Sigmoid colon (tissue), 7 donors: ENCODE results near the gene FAM50A. TPM values are rescaled to one million over a fixed set of nuclear protein-coding genes. Genes with fewer than 3 reads are reported as not detected.

ENCODE experiments used
- DNase-seq: peaks from one replicate; pipeline ENCODE4 v3.0.0-alpha.2; 2019
- H3K27ac ChIP-seq, 4 donors: fragments of 200-600 bp; sonication (generic); one replicate each; pipeline ENCODE4 v1.5.1; 2016 to 2019; ENCODE audit warnings: mild to moderate bottlenecking in 1 of 4
- H3K27me3 ChIP-seq, 3 donors: fragments of 200-600 bp; sonication (generic); one replicate each; pipeline ENCODE4 v1.5.1; 2019; ENCODE audit warnings: mild to moderate bottlenecking in 1 of 3
- H3K36me3 ChIP-seq, 4 donors: fragments of 200-600 bp; sonication (generic); one replicate each; pipeline ENCODE4 v1.5.1; 2016 to 2019
- H3K4me1 ChIP-seq, 4 donors: fragments of 200-600 bp; sonication (generic); one replicate each; pipeline ENCODE4 v1.5.1; 2017 to 2019
- H3K4me3 ChIP-seq, 4 donors: fragments of 200-600 bp; sonication (generic); one replicate each; pipeline ENCODE4 v1.5.1; 2017 to 2019; ENCODE audit warnings: mild to moderate bottlenecking in 2 of 4, moderate library complexity in 1 of 4
- H3K9me3 ChIP-seq, 4 donors: fragments of 200-600 bp in 3 of 4; sonication (generic) in 3 of 4; one replicate each; pipeline versions ENCODE4 v1.5.1 to v1.6.1; 2013 to 2019
- CTCF ChIP-seq, 4 experiments: fragments of 450-650 bp in 3 of 4; fragments of 200-600 bp in 1 of 4; IDR thresholded peaks; one replicate each; pipeline ENCODE4 v1.5.1; 2016 to 2019; ENCODE audit warnings: antibody characterized with exemption in 4 of 4, mild to moderate bottlenecking in 3 of 4, moderate library complexity in 2 of 4
- EP300 ChIP-seq, 4 donors: sonication (generic); formaldehyde crosslinking; IDR thresholded peaks; one replicate each; pipeline ENCODE4 v1.6.1; 2017; ENCODE audit warnings: antibody characterized with exemption in 4 of 4
- POLR2A ChIP-seq, 2 donors: fragments of 450-650 bp; IDR thresholded peaks; one replicate each; pipeline ENCODE4 v1.6.1; 2016; ENCODE audit warnings: antibody characterized with exemption in 2 of 2, mild to moderate bottlenecking in 2 of 2, moderate library complexity in 2 of 2
- POLR2AphosphoS5 ChIP-seq, 4 donors: sonication (generic); formaldehyde crosslinking; IDR thresholded peaks; one replicate each; pipeline ENCODE4 v1.6.1; 2017; ENCODE audit warnings: antibody characterized with exemption in 4 of 4
- WGBS, 2 donors: extraction: QIAGEN DNeasy Blood & Tissue Kit; methylation state at CpG; one replicate each; pipeline ENCODE4 v1.1.7; 2013; 5-methylcytosine and 5-hydroxymethylcytosine counted together
- intact Hi-C: fragments of 100-400 bp; cut with DNase I; formaldehyde crosslinking; loops from one replicate; pipeline ENCODE4 v1.15.1; 2023
- polyA plus RNA-seq, 3 donors: library from polyadenylated mRNA; stranded (reverse); fragments of 200-250 nt; gene quantifications; one replicate each; pipeline ENCODE4 v1.2.3, GENCODE V29; 2013
- total RNA-seq, 4 donors: library from RNA; depleted of rRNA; stranded (reverse); fragments of >200 nt; gene quantifications; one replicate each; pipeline ENCODE4 v1.1.0, GENCODE V29; 2016
- donor health status: healthy with polysubstance abuse.
- donor health status: Bipolar disorder and iron deficiency.
- donor health status: healthy.

Gene FAM50A
- total and polyA plus RNA-seq, 7 donors = 40.5 to 85.1 (median 61.9) TPM

DNA sequence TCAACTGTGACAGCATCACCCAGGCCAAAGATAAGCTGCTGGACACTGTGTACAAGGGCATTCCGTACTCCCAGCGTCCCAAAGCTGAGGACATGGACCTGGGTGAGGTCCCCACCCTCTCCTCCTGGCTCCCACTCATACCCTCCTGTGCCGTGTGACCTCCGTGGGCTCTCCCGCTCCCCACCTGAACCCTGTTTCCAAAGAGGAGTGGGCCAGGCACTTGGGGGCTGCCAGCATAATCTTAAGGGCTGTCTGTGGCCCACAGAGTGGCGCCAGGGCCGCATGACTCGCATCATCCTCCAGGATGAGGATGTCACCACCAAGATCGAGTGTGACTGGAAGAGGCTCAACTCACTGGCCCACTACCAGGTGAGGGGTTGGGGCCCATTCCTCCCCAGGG, 25.2 kb downstream of the FAM50A start:
- intact Hi-C loops = no loop called here
- TF ChIP-seq CTCF (IDR thresholded peaks at IDR 0.05) (no peak), POLR2AphosphoS5 (IDR thresholded peaks at IDR 0.05) (no peak), POLR2A (IDR thresholded peaks at IDR 0.05) (no peak), EP300 (IDR thresholded peaks at IDR 0.05) (no peak)
- WGBS, 2 donors = 93 to 96% methylated on average over 9 of the region's 9 CpGs
- H3K4me1 ChIP-seq = no peaks in the 10 kb centered on the region
- H3K4me3 ChIP-seq = no peak overlapping the region
- H3K9me3 ChIP-seq = no peaks in the 10 kb centered on the region
- no peak for DNase-seq
- H3K36me3 ChIP-seq = peaks cover 0 to 38% (median 14%) of the 10 kb centered on the region in 4 donors
- no peak overlapping the region for H3K27ac ChIP-seq
- no peaks in the 10 kb centered on the region for H3K27me3 ChIP-seq

- WGBS, 2 donors = 94 to 95% methylated on average over 18 of the region's 18 CpGs
- intact Hi-C loops = no loop called here
- no peak for DNase-seq
- H3K27me3 ChIP-seq = no peaks in the 10 kb centered on the region
- no peaks in the 10 kb centered on the region for H3K9me3 ChIP-seq
- peaks cover 0 to 31% (median 14%) of the 10 kb centered on the region in 4 donors for H3K36me3 ChIP-seq
- no peaks in the 10 kb centered on the region for H3K4me1 ChIP-seq
- TF ChIP-seq EP300 (IDR thresholded peaks at IDR 0.05) = no peak
- TF ChIP-seq POLR2AphosphoS5 (IDR thresholded peaks at IDR 0.05) = no peak
- no peak for TF ChIP-seq CTCF (IDR thresholded peaks at IDR 0.05)
- no peak for TF ChIP-seq POLR2A (IDR thresholded peaks at IDR 0.05)
- H3K4me3 ChIP-seq = no peak overlapping the region
- H3K27ac ChIP-seq = no peak overlapping the region
Measured at GRCh38 chrX:154469880-154470279, 25.9 kb downstream of the FAM50A start.

DNA sequence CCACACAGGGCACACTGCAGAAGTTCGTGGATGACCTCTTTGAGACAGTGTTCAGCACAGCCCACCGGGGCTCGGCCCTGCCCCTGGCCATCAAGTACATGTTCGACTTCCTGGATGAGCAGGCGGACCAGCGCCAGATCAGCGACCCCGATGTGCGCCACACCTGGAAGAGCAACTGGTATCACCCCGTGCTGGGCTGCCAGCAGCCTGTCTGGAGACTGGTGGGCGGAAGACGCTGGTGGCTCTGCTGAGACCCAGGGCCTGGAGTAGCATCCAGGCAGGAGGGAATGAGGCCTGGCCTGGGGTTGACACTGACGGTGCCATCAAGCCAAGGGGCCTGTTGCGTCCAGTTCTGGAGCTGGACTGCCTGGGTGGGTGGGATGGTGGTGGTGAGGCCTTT, 26.5 kb downstream of the FAM50A start:
- H3K27ac ChIP-seq = no peak overlapping the region
- H3K4me3 ChIP-seq = no peak overlapping the region
- no peak for DNase-seq
- peaks cover 0 to 31% (median 14%) of the 10 kb centered on the region in 4 donors for H3K36me3 ChIP-seq
- no peak for TF ChIP-seq POLR2AphosphoS5 (IDR thresholded peaks at IDR 0.05)
- no peak for TF ChIP-seq POLR2A (IDR thresholded peaks at IDR 0.05)
- no peak for TF ChIP-seq EP300 (IDR thresholded peaks at IDR 0.05)
- TF ChIP-seq CTCF (IDR thresholded peaks at IDR 0.05) = no peak
- no peaks in the 10 kb centered on the region for H3K27me3 ChIP-seq
- H3K9me3 ChIP-seq = no peaks in the 10 kb centered on the region
- 95% methylated on average over 14 of the region's 14 CpGs for WGBS, 2 donors
- intact Hi-C loops = no loop called here
- no peaks in the 10 kb centered on the region for H3K4me1 ChIP-seq

DNA sequence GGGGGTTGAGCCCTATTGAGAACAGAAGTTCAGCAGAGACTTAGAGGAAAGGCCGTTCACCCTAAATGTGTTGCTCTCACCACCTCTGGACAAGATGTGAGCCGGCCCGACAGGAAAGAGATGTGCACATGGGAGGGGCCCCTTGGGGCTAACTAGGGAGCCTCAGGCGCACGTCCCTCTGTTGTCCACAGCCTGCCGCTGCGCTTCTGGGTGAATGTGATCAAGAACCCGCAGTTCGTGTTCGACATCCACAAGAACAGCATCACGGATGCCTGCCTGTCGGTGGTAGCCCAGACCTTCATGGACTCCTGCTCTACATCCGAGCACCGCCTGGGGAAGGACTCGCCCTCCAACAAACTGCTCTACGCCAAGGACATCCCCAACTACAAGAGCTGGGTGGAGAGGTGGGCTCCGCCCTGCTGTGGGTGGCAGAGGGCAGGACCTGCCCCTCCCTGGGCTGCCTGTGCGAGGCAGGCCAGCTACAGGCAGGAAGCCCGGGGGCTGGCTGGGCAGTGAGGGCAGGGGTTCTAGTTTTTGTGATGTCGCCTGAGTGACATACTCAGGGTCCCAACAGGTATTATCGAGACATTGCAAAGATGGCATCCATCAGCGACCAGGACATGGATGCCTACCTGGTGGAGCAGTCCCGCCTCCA, 27.1 kb downstream of the FAM50A start:
- intact Hi-C loops = no loop called here
- Histone ChIP-seq H3K4me3 (no peak overlapping the region), H3K27ac (no peak overlapping the region), H3K36me3 (peaks cover 0 to 31% (median 13%) of the 10 kb centered on the region in 4 donors), H3K9me3 (no peaks in the 10 kb centered on the region), H3K27me3 (no peaks in the 10 kb centered on the region), H3K4me1 (no peaks in the 10 kb centered on the region)
- 88 to 94% methylated on average over 22 to 23 of the region's 23 CpGs for WGBS, 2 donors
- no peak for DNase-seq
- TF ChIP-seq EP300 (IDR thresholded peaks at IDR 0.05) = no peak
- TF ChIP-seq CTCF (IDR thresholded peaks at IDR 0.05) = no peak
- TF ChIP-seq POLR2AphosphoS5 (IDR thresholded peaks at IDR 0.05) = no peak
- TF ChIP-seq POLR2A (IDR thresholded peaks at IDR 0.05) = no peak
